Uterus (tissue), 4 donors: ENCODE measurements around the gene SEC14L6. TPM values are rescaled to one million over a fixed set of nuclear protein-coding genes. Genes with fewer than 3 reads are reported as not detected.
"Not testable (repeated sequence)": the region's sequence is repeated elsewhere in the genome, so short reads cannot be mapped to it uniquely, and the experiment has no call there.

Source experiments
- DNase-seq, 2 donors: peaks; one replicate each; pipeline ENCODE4 v3.0.0-alpha.2; 2019 to 2020
- H3K27ac ChIP-seq, 2 donors: fragments of 200-600 bp; sonication (generic); 1 replicate in 1 of 2; 2 replicates in 1 of 2; pipeline ENCODE4 v1.5.1; 2016 to 2018
- H3K27me3 ChIP-seq, 2 donors: fragments of 200-600 bp; sonication (generic); one replicate each; pipeline ENCODE4 v1.5.1; 2018 to 2019; ENCODE audit warnings: control low read depth in 1 of 2
- H3K36me3 ChIP-seq, 2 donors: fragments of 200-600 bp; sonication (generic); one replicate each; pipeline ENCODE4 v1.5.1; 2019; ENCODE audit warnings: control low read depth in 1 of 2
- H3K4me1 ChIP-seq, 2 donors: fragments of 200-600 bp; sonication (generic); one replicate each; pipeline ENCODE4 v1.5.1; 2018 to 2019; ENCODE audit warnings: control low read depth in 1 of 2
- H3K4me3 ChIP-seq, 2 donors: fragments of 200-600 bp; sonication (generic); 1 replicate in 1 of 2; 2 replicates in 1 of 2; pipeline ENCODE4 v1.5.1; 2018 to 2019; ENCODE audit warnings: mild to moderate bottlenecking in 1 of 2
- H3K9me3 ChIP-seq, 2 donors: fragments of 200-600 bp; sonication (generic); one replicate each; pipeline ENCODE4 v1.5.1; 2019; ENCODE audit warnings: control low read depth in 1 of 2
- CTCF ChIP-seq, 4 experiments: fragments of 200-600 bp in 2 of 4; fragments of 450-650 bp in 2 of 4; sonication (generic) in 2 of 4; IDR thresholded peaks; one replicate each; pipeline ENCODE4 v1.5.1; 2016 to 2019; ENCODE audit warnings: antibody characterized with exemption in 4 of 4, mild to moderate bottlenecking in 2 of 4, moderate library complexity in 1 of 4
- POLR2A ChIP-seq, 2 donors: fragments of 450-650 bp; IDR thresholded peaks; one replicate each; pipeline ENCODE4 v1.6.1; 2016; ENCODE audit warnings: antibody characterized with exemption in 2 of 2, mild to moderate bottlenecking in 1 of 2, moderate library complexity in 1 of 2
- intact Hi-C: fragments of 100-400 bp; cut with DNase I; formaldehyde crosslinking; loops from one replicate; pipeline ENCODE4 v1.15.1; 2023; ENCODE audit warnings: low total_unique reads
- total RNA-seq, 4 donors: library from RNA; depleted of rRNA in 3 of 4; stranded (reverse); fragments of >200 nt in 3 of 4; gene quantifications; one replicate each; pipeline versions ENCODE4 v1.1.0 to v1.2.4, GENCODE V29; 2014 to 2023
- donor health status: DM: yes; HTN: yes; CAD: no.

SEC14L6 gene
- 1 to 10 TPM in 2 of 4 donors, under 1 TPM in 1, not detected in 1; under 0.01 to 4.8 (median 4.0) TPM for total RNA-seq

- H3K4me1 ChIP-seq: no peaks in the 10 kb centered on the region
- TF ChIP-seq CTCF (IDR thresholded peaks at IDR 0.05): no peak
- no peak for TF ChIP-seq POLR2A (IDR thresholded peaks at IDR 0.05)
- H3K27ac ChIP-seq: no peak within 1 kb of the TSS
- H3K36me3 ChIP-seq: no peaks in the 10 kb centered on the region
- no peak within 1 kb of the TSS for H3K4me3 ChIP-seq
- intact Hi-C loops: no loop called here
- no peak for DNase-seq
- H3K9me3 ChIP-seq: no peaks in the 10 kb centered on the region
- H3K27me3 ChIP-seq: no peaks in the 10 kb centered on the region
Observed at GRCh38 chr22:30546616-30547015, at the start of gene SEC14L6. Gene SEC14L6 (minus strand): TSS chr22:30546741. CDS start chr22:30546682, 59 bp downstream.

GRCh38 chr22:30596199-30596598 lies 49.7 kb upstream of the SEC14L6 start:
- no peaks in the 10 kb centered on the region for H3K27me3 ChIP-seq
- intact Hi-C loops: no loop called here
- no peaks in the 10 kb centered on the region for H3K36me3 ChIP-seq
- no peak for DNase-seq
- no peaks in the 10 kb centered on the region for H3K9me3 ChIP-seq
- H3K4me1 ChIP-seq: peaks cover 0 to under 1% of the 10 kb centered on the region in 2 donors
- TF ChIP-seq CTCF (IDR thresholded peaks at IDR 0.05) (no peak), POLR2A (IDR thresholded peaks at IDR 0.05) (no peak)
- no peak overlapping the region for H3K4me3 ChIP-seq
- no peak overlapping the region for H3K27ac ChIP-seq

- DNase-seq, H3K9me3 ChIP-seq, H3K27me3 ChIP-seq, intact Hi-C loops, H3K36me3 ChIP-seq, H3K4me1 ChIP-seq: not testable (repeated sequence)
- Histone ChIP-seq H3K4me3 (peak overlapping the region; percentile 68 to 90), H3K27ac (peak overlapping the region in 1 of 2 donors; percentile 83)
Observed at GRCh38 chr22:30592360-30592713, 45.8 kb upstream of the SEC14L6 start.

GRCh38 chr22:30591588-30592359 lies 45.2 kb upstream of the SEC14L6 start, which contains the start of gene PES1:
Gene PES1 (minus strand): TSS chr22:30591910. CDS start chr22:30591833, 77 bp downstream.
- TF ChIP-seq POLR2A (IDR thresholded peaks at IDR 0.05): peak in 1 of 2 donors; percentile 28
- TF ChIP-seq CTCF (IDR thresholded peaks at IDR 0.05): peak in 1 of 4 experiments; percentile 19
- H3K36me3 ChIP-seq: no peaks in the 10 kb centered on the region
- H3K4me3 ChIP-seq: peak within 1 kb of the TSS; percentile 68 to 90
- DNase-seq: peak; percentile 96
- H3K27ac ChIP-seq: peak within 1 kb of the TSS; percentile 78 to 83
- H3K27me3 ChIP-seq: no peaks in the 10 kb centered on the region
- intact Hi-C loops: no loop called here
- no peaks in the 10 kb centered on the region for H3K9me3 ChIP-seq
- peaks cover 0 to 9% of the 10 kb centered on the region in 2 donors for H3K4me1 ChIP-seq

GRCh38 chr22:30591191-30591587 lies 44.6 kb upstream of the SEC14L6 start:
- Histone ChIP-seq H3K36me3 (no peaks in the 10 kb centered on the region), H3K4me3 (peak overlapping the region; percentile 68 to 90), H3K27ac (peak overlapping the region; percentile 78 to 83), H3K27me3 (no peaks in the 10 kb centered on the region), H3K4me1 (peaks cover 0 to 9% of the 10 kb centered on the region in 2 donors), H3K9me3 (no peaks in the 10 kb centered on the region)
- no peak for DNase-seq
- TF ChIP-seq CTCF (IDR thresholded peaks at IDR 0.05) (no peak), POLR2A (IDR thresholded peaks at IDR 0.05) (no peak)
- intact Hi-C loops: no loop called here
